Measurements from ENCODE around the gene RPS27L. TPM values are rescaled to one million over a fixed set of nuclear protein-coding genes. Genes with fewer than 3 reads are reported as not detected.

Gene RPS27L
- total and polyA plus RNA-seq, 2 of the 8 experiments (the other 6 are each of a cell fraction or from before 2014, with no cell fraction given), result 115 to 143 TPM

- FAIRE-seq (no peak), DNase-seq (ENCODE audit: low read depth in 1 of 2, low spot score in 2 of 2) (no peak)
- Histone ChIP-seq H3K27me3 (replicated peaks in 1 of 4; ENCODE audit: control insufficient read depth in 3 of 4, extremely low read depth in 1 of 4, insufficient read depth in 3 of 4, low read length in 3 of 4) (no peaks in the 10 kb centered on the region), H4K5ac (ENCODE audit: insufficient read length, low read depth, low read length) (no peak overlapping the region), H2BK12ac (ENCODE audit: low read depth, low read length) (no peak overlapping the region), H3K18ac (ENCODE audit: extremely low read depth, low read length) (no peak overlapping the region), H3K4ac (replicated peaks; ENCODE audit: insufficient read length, low read depth, low read length) (no peak overlapping the region), H2AK5ac (ENCODE audit: low read depth, low read length) (no peak overlapping the region), H3K4me3 (ENCODE audit: extremely low read depth in 1 of 4, insufficient read depth in 2 of 4, low read depth in 3 of 4, low read length in 4 of 4) (no peak overlapping the region), H3K27ac (ENCODE audit: low read depth, low read length) (no peak overlapping the region), H3K4me2 (ENCODE audit: insufficient read depth in 1 of 2, low read depth in 2 of 2, low read length in 2 of 2) (no peak overlapping the region), H2BK120ac (replicated peaks; ENCODE audit: low read depth, low read length) (no peak overlapping the region), H3K36me3 (ENCODE audit: control insufficient read depth in 2 of 4, insufficient read depth in 4 of 4, low read length in 3 of 4) (no peaks in the 10 kb centered on the region), H4K91ac (replicated peaks; ENCODE audit: insufficient read length, low read length) (no peak overlapping the region), H2BK20ac (ENCODE audit: low read length) (no peak overlapping the region), H3K9me3 (ENCODE audit: insufficient read depth in 2 of 2, low read depth in 1 of 2, low read length in 1 of 2) (no peaks in the 10 kb centered on the region), H2BK15ac (ENCODE audit: low read length) (no peak overlapping the region), H2AFZ (ENCODE audit: low read length) (no peak overlapping the region), H4K8ac (ENCODE audit: extremely low read depth, insufficient read depth, low read length) (no peak overlapping the region), H3K23me2 (ENCODE audit: low read depth, low read length) (no peaks in the 10 kb centered on the region), H4K20me1 (replicated peaks in 1 of 2; ENCODE audit: control insufficient read depth in 1 of 2, insufficient read depth in 2 of 2, low read length in 2 of 2) (peaks cover 1 to 3% of the 10 kb centered on the region in 2 experiments), H2BK5ac (ENCODE audit: low read depth, low read length) (no peak overlapping the region), H3K9ac (replicated peaks in 1 of 4; ENCODE audit: extremely low read depth in 1 of 4, low read depth in 3 of 4, low read length in 3 of 4) (no peak overlapping the region), H3K56ac (replicated peaks; ENCODE audit: insufficient read length, low read depth, low read length) (no peak overlapping the region), H3K14ac (ENCODE audit: insufficient read length) (no peak overlapping the region), H3K23ac (ENCODE audit: insufficient read length) (no peak overlapping the region), H3K4me1 (replicated peaks in 1 of 4; ENCODE audit: control insufficient read depth in 3 of 4, insufficient read depth in 4 of 4, low read length in 3 of 4) (peaks cover 0 to 15% (median 11%) of the 10 kb centered on the region in 4 experiments; a peak in 5 of 7 replicates), H3K79me2 (ENCODE audit: control insufficient read depth in 1 of 2, insufficient read depth in 2 of 2, low read length in 2 of 2) (peaks cover 3 to 85% of the 10 kb centered on the region in 2 experiments; a peak in 3 of 4 replicates), H3K79me1 (ENCODE audit: low read depth, low read length) (peaks cover 12% of the 10 kb centered on the region)
- 98% methylated on average over 5 of the region's 5 CpGs; no CpG with 5 or more reads in 1 of the 2 experiments for WGBS, 2 experiments (ENCODE audit: extremely low coverage in 1 of 2, insufficient coverage in 1 of 2, insufficient read length in 1 of 2, insufficient replicate concordance in 2 of 2, low coverage in 1 of 2, low lambda C conversion rate in 2 of 2, missing lambda C conversion rate in 1 of 2)
- POLR2A ChIA-PET (ENCODE audit: partially characterized antibody), result no interaction called here
- TF ChIP-seq EP300 (IDR thresholded peaks at IDR 0.05; ENCODE audit: borderline replicate concordance in 1 of 2, low read depth in 2 of 2, low read length in 2 of 2) (no peak), RFX5 (IDR thresholded peaks at IDR 0.05; ENCODE audit: borderline replicate concordance, low read depth, low read length) (no peak), CHD1 (IDR thresholded peaks at IDR 0.05; ENCODE audit: low read depth, low read length) (no peak), FOSL1 (IDR thresholded peaks at IDR 0.05; ENCODE audit: insufficient read depth, low read depth, low read length) (no peak), ASH2L (IDR thresholded peaks at IDR 0.05; ENCODE audit: low read length) (no peak), JUN (IDR thresholded peaks at IDR 0.05; ENCODE audit: low read depth, low read length) (no peak)
- CTCF ChIA-PET (ENCODE audit: partially characterized antibody), result interaction anchor here (1.2 kb wide), 1 partner anchor 25 kb away, joined by 3 read pairs; no protein-coding TSS in a partner anchor
These were observed 43.4 kb upstream of the RPS27L start for GRCh38 chr15:63200464-63201249.

Data from H1 (cell line).